Transverse colon (tissue), 4 donors: ENCODE data around the gene PIF1.

Experiments
- CTCF ChIP-seq, 5 experiments: fragments of 200-600 bp in 3 of 5; fragments of 450-650 bp in 2 of 5; sonication (generic) in 3 of 5; IDR thresholded peaks; 1 replicate in 2 of 5; 2 replicates in 3 of 5; pipeline ENCODE4 v1.5.1; 2016 to 2017; ENCODE audit warnings: antibody characterized with exemption in 5 of 5, inconsistent platforms in 3 of 5, mild to moderate bottlenecking in 2 of 5, moderate library complexity in 1 of 5
- EP300 ChIP-seq: sonication (generic); formaldehyde crosslinking; IDR thresholded peaks from one replicate; pipeline ENCODE4 v1.6.1; 2017; ENCODE audit warnings: antibody characterized with exemption, low read depth
- POLR2A ChIP-seq: fragments of 450-650 bp; IDR thresholded peaks from one replicate; pipeline ENCODE4 v1.6.1; 2016; ENCODE audit warnings: antibody characterized with exemption, mild to moderate bottlenecking, moderate library complexity
- POLR2AphosphoS5 ChIP-seq, 3 donors: sonication (generic); formaldehyde crosslinking; IDR thresholded peaks; one replicate each; pipeline ENCODE4 v1.6.1; 2016; ENCODE audit warnings: antibody characterized with exemption in 3 of 3

GRCh38 chr15:64779630-64780029, 45.8 kb downstream of the PIF1 start:
- TF ChIP-seq CTCF (IDR thresholded peaks at IDR 0.05) (no peak), POLR2A (no peak), EP300 (no peak), POLR2AphosphoS5 (IDR thresholded peaks at IDR 0.05) (no peak)
